Lower lobe of right lung (tissue), 2 donors: ENCODE data around the gene TSC22D1. TPM values are rescaled to one million over a fixed set of nuclear protein-coding genes. Genes with fewer than 3 reads are reported as not detected.
A peak's percentile ranks its signal among the peaks of the same experiment; 100 is the strongest.

Experiments used
- ATAC-seq, 2 donors: fragments of 200-7000 bp; cut with Tn5 transposase; one replicate each; pipeline ENCODE4 v1.9.1; 2020 to 2022; ENCODE audit warnings: mild to moderate bottlenecking in 2 of 2, moderate library complexity in 2 of 2
- DNase-seq: peaks from one replicate; pipeline ENCODE4 v3.0.0-alpha.2; 2020
- H3K27ac ChIP-seq: fragments of 200-600 bp; one replicate; pipeline ENCODE4 v1.8.0; 2022
- H3K27me3 ChIP-seq: fragments of 200-600 bp; one replicate; pipeline ENCODE4 v1.8.0; 2022; ENCODE audit warnings: low read depth
- H3K36me3 ChIP-seq: fragments of 200-600 bp; one replicate; pipeline ENCODE4 v1.8.0; 2022; ENCODE audit warnings: mild to moderate bottlenecking
- H3K4me1 ChIP-seq: fragments of 200-600 bp; one replicate; pipeline ENCODE4 v1.8.0; 2022
- H3K4me3 ChIP-seq: fragments of 200-600 bp; one replicate; pipeline ENCODE4 v1.8.0; 2022; ENCODE audit warnings: mild to moderate bottlenecking
- H3K9me3 ChIP-seq: fragments of 200-600 bp; one replicate; pipeline ENCODE4 v1.8.0; 2022
- CTCF ChIP-seq: fragments of 200-600 bp; IDR thresholded peaks from one replicate; pipeline ENCODE4 v1.8.0; 2022; ENCODE audit warnings: antibody characterized with exemption, mild to moderate bottlenecking
- intact Hi-C: fragments of 100-400 bp; cut with DNase I; formaldehyde crosslinking; loops from one replicate; pipeline ENCODE4 v1.11.0; 2022
- total RNA-seq: library from RNA; stranded (reverse); fragmentation: NEBNext Ultra II Directional; extraction: Animal tissue kit (Norgen Biotek cat#: 25700); gene quantifications from one replicate; pipeline ENCODE4 v1.2.1, GENCODE V29; 2021
- donor health status: DM: no; HTN: yes; CAD: no; lungs with severe emphysema.

The TSC22D1 gene
- total RNA-seq, 1 donor from 2014 or later = 163 TPM

GRCh38 chr13:44592216-44592847, 16.2 kb upstream of the TSC22D1 start:
- H3K4me3 ChIP-seq = no peak overlapping the region
- intact Hi-C loops = no loop called here
- DNase-seq = no peak
- no peak for TF ChIP-seq CTCF
- H3K27me3 ChIP-seq = no peaks in the 10 kb centered on the region
- ATAC-seq = no peak
- no peaks in the 10 kb centered on the region for H3K36me3 ChIP-seq
- no peaks in the 10 kb centered on the region for H3K9me3 ChIP-seq
- no peak overlapping the region for H3K27ac ChIP-seq
- no peaks in the 10 kb centered on the region for H3K4me1 ChIP-seq

GRCh38 chr13:44591316-44591715, 15.2 kb upstream of the TSC22D1 start:
- no peak for TF ChIP-seq CTCF
- Histone ChIP-seq H3K9me3 (no peaks in the 10 kb centered on the region), H3K4me3 (no peak overlapping the region), H3K4me1 (no peaks in the 10 kb centered on the region), H3K36me3 (no peaks in the 10 kb centered on the region), H3K27ac (no peak overlapping the region), H3K27me3 (no peaks in the 10 kb centered on the region)
- DNase-seq = no peak
- intact Hi-C loops = no loop called here
- ATAC-seq = peak in 1 of 2 donors; percentile 9

- Histone ChIP-seq H3K9me3 (no peaks in the 10 kb centered on the region), H3K27ac (no peak overlapping the region), H3K27me3 (no peaks in the 10 kb centered on the region), H3K36me3 (no peaks in the 10 kb centered on the region), H3K4me3 (no peak overlapping the region), H3K4me1 (peaks cover 4% of the 10 kb centered on the region)
- intact Hi-C loops = no loop called here
- DNase-seq (no peak), ATAC-seq (no peak)
- no peak for TF ChIP-seq CTCF
Observed at GRCh38 chr13:44583137-44583536, 7.0 kb upstream of the TSC22D1 start.

GRCh38 chr13:44578067-44578400, 1.9 kb upstream of the TSC22D1 start:
- Histone ChIP-seq H3K36me3 (no peaks in the 10 kb centered on the region), H3K9me3 (no peaks in the 10 kb centered on the region), H3K4me3 (peak overlapping the region; percentile 93), H3K4me1 (peaks cover 35% of the 10 kb centered on the region), H3K27ac (peak overlapping the region; percentile 95), H3K27me3 (no peaks in the 10 kb centered on the region)
- TF ChIP-seq CTCF = no peak
- ATAC-seq (no peak), DNase-seq (no peak)
- intact Hi-C loops = no loop called here

- Histone ChIP-seq H3K27me3 (no peaks in the 10 kb centered on the region), H3K36me3 (no peaks in the 10 kb centered on the region), H3K4me1 (peaks cover 40% of the 10 kb centered on the region), H3K4me3 (peak overlapping the region; percentile 93), H3K27ac (peak overlapping the region; percentile 95), H3K9me3 (no peaks in the 10 kb centered on the region)
- DNase-seq (peak; percentile 98), ATAC-seq (peak; percentile 95 to 96)
- no peak for TF ChIP-seq CTCF
- intact Hi-C loops = no loop called here
Observed at GRCh38 chr13:44577236-44578066, 1.3 kb upstream of the TSC22D1 start.
